GM23248 (cell line): ENCODE results near the gene HDAC9. TPM values are rescaled to one million over a fixed set of nuclear protein-coding genes. Genes with fewer than 3 reads are reported as not detected.
A peak's percentile ranks its signal among the peaks of the same experiment; 100 is the strongest.

Experiments used
- DNase-seq: peaks from one replicate; pipeline ENCODE4 v3.0.0-alpha.2; 2015
- H2AFZ ChIP-seq: fragments of 200-600 bp; sonication (generic); 2 replicates; pipeline ENCODE4 v1.6.1; 2016; ENCODE audit warnings: antibody characterized with exemption
- H3F3A ChIP-seq: fragments of 200-600 bp; sonication (generic); 2 replicates; pipeline ENCODE4 v1.6.1; 2016; ENCODE audit warnings: mild to moderate bottlenecking, antibody characterized with exemption, mixed run types; ENCODE audit not compliant: insufficient read depth
- H3K27ac ChIP-seq: fragments of 200-600 bp; sonication (generic); 2 replicates; pipeline ENCODE4 v1.5.1; 2016; ENCODE audit warnings: mild to moderate bottlenecking
- H3K27me3 ChIP-seq: fragments of 200-600 bp; sonication (generic); replicated peaks from 2 replicates; pipeline ENCODE4 v1.6.1; 2016; ENCODE audit warnings: mild to moderate bottlenecking; ENCODE audit not compliant: insufficient read depth
- H3K36me3 ChIP-seq: fragments of 200-600 bp; sonication (generic); 2 replicates; pipeline ENCODE4 v1.6.1; 2016; ENCODE audit warnings: low read depth, mild to moderate bottlenecking
- H3K4me1 ChIP-seq: fragments of 200-600 bp; sonication (generic); 2 replicates; pipeline ENCODE4 v1.6.1; 2016; ENCODE audit warnings: mild to moderate bottlenecking; ENCODE audit not compliant: insufficient read depth
- H3K4me2 ChIP-seq: fragments of 200-600 bp; sonication (generic); one replicate; pipeline ENCODE4 v1.6.1; 2016; ENCODE audit warnings: mild to moderate bottlenecking; ENCODE audit not compliant: unreplicated experiment
- H3K4me3 ChIP-seq: fragments of 200-600 bp; sonication (generic); 2 replicates; pipeline ENCODE4 v1.5.1; 2016; ENCODE audit warnings: mild to moderate bottlenecking
- H3K79me2 ChIP-seq: fragments of 200-600 bp; sonication (generic); 2 replicates; pipeline ENCODE4 v1.6.1; 2016; ENCODE audit warnings: mild to moderate bottlenecking; ENCODE audit not compliant: insufficient read depth
- H3K9ac ChIP-seq: fragments of 200-600 bp; sonication (generic); 2 replicates; pipeline ENCODE4 v1.6.1; 2016; ENCODE audit warnings: mild to moderate bottlenecking
- H3K9me2 ChIP-seq: fragments of 200-600 bp; sonication (generic); 2 replicates; pipeline ENCODE4 v1.6.1; 2016; ENCODE audit warnings: mixed run types, mild to moderate bottlenecking, moderate library complexity; ENCODE audit not compliant: insufficient read depth
- H3K9me3 ChIP-seq: fragments of 200-600 bp; sonication (generic); one replicate; pipeline ENCODE4 v1.6.1; 2017; ENCODE audit warnings: low read depth
- H4K20me1 ChIP-seq: fragments of 200-600 bp; sonication (generic); 2 replicates; pipeline ENCODE4 v1.6.0; 2016; ENCODE audit not compliant: insufficient read depth
- EZH2 ChIP-seq: fragments of 200-600 bp; sonication (generic); IDR thresholded peaks from 2 replicates; pipeline ENCODE4 v1.6.1; 2018; ENCODE audit warnings: antibody characterized with exemption, mild to moderate bottlenecking; ENCODE audit not compliant: insufficient read depth, poor library complexity, severe bottlenecking
- EZH2phosphoT487 ChIP-seq: fragments of 200-600 bp; sonication (generic); IDR thresholded peaks from 2 replicates; pipeline ENCODE4 v1.6.1; 2018; ENCODE audit warnings: antibody characterized with exemption, moderate library complexity, mild to moderate bottlenecking, low read depth; ENCODE audit not compliant: insufficient read depth
- WGBS, 2 experiments: methylation state at CpG; one replicate each; pipeline ENCODE4 v1.1.6; 2015 to 2017; ENCODE audit warnings: low lambda C conversion rate in 2 of 2, low coverage in 1 of 2; ENCODE audit errors: missing lambda C conversion rate in 2 of 2; 5-methylcytosine and 5-hydroxymethylcytosine counted together
- in situ Hi-C: fragments of 300-500 bp; cut with MboI; formaldehyde crosslinking; loops from 2 replicates; pipeline ENCODE4 v1.15.0; 2020
- polyA plus RNA-seq: library from polyadenylated mRNA; unstranded; fragments of >200 nt; fragmentation: Nextera tagmentation; extraction: Ambion mirVana; gene quantifications from 2 replicates; pipeline ENCODE4 v1.2.1, GENCODE V29; 2016
- total RNA-seq: library from RNA; depleted of rRNA; stranded (reverse); fragments of >200 nt; shearing (Covaris generic); gene quantifications from 2 replicates; pipeline ENCODE4 v1.2.3, GENCODE V29; 2014

HDAC9 gene
- total and polyA plus RNA-seq, 2 experiments from 2014 or later, result 1.6 to 2.1 TPM

- Histone ChIP-seq H3K79me2 (no peaks in the 10 kb centered on the region), H3K4me1 (peaks cover 28% of the 10 kb centered on the region), H4K20me1 (no peaks in the 10 kb centered on the region), H3K9me2 (no peaks in the 10 kb centered on the region), H3K9ac (no peak overlapping the region), H3K27me3 (no peaks in the 10 kb centered on the region), H3K9me3 (no peaks in the 10 kb centered on the region), H2AFZ (no peak overlapping the region), H3K4me2 (no peak overlapping the region), H3K27ac (no peak overlapping the region), H3K4me3 (no peak overlapping the region), H3K36me3 (no peaks in the 10 kb centered on the region), H3F3A (peaks cover 22% of the 10 kb centered on the region)
- DNase-seq, result no peak
- no peak for TF ChIP-seq EZH2
- WGBS, 2 experiments, result 87 to 90% methylated on average over 3 of the region's 3 CpGs
- in situ Hi-C loops, result no loop called here
Observed at GRCh38 chr7:18864967-18865366, 369.4 kb downstream of the HDAC9 start.

- no peaks in the 10 kb centered on the region for H3K9me2 ChIP-seq
- no peaks in the 10 kb centered on the region for H3K27me3 ChIP-seq
- H3K4me2 ChIP-seq, result peak overlapping the region; percentile 41
- in situ Hi-C loops, result no loop called here
- peak overlapping the region; percentile 30; the same call in 1 of the 2 replicates for H3K9ac ChIP-seq
- peak; percentile 100 for DNase-seq
- no peaks in the 10 kb centered on the region for H4K20me1 ChIP-seq
- H2AFZ ChIP-seq, result no peak overlapping the region
- H3K27ac ChIP-seq, result peak overlapping the region; percentile 74
- no peaks in the 10 kb centered on the region for H3K79me2 ChIP-seq
- H3K9me3 ChIP-seq, result no peaks in the 10 kb centered on the region
- TF ChIP-seq EZH2phosphoT487 (no peak), EZH2 (no peak)
- peaks cover 20% of the 10 kb centered on the region for H3K4me1 ChIP-seq
- no peaks in the 10 kb centered on the region for H3K36me3 ChIP-seq
- peaks cover 22% of the 10 kb centered on the region for H3F3A ChIP-seq
- WGBS, 2 experiments, result 15% methylated on average over 4 of the region's 4 CpGs
- H3K4me3 ChIP-seq, result no peak overlapping the region
Observed at GRCh38 chr7:18866359-18867036, 370.9 kb downstream of the HDAC9 start.

GRCh38 chr7:18872344-18872743 lies 376.8 kb downstream of the HDAC9 start:
- 77 to 88% methylated on average over 2 of the region's 2 CpGs for WGBS, 2 experiments
- H3K27me3 ChIP-seq, result no peaks in the 10 kb centered on the region

GRCh38 chr7:18873734-18874336 lies 378.3 kb downstream of the HDAC9 start:
- Histone ChIP-seq H3K27ac (no peak overlapping the region), H3K36me3 (no peaks in the 10 kb centered on the region), H3K9me3 (no peaks in the 10 kb centered on the region), H3F3A (0 out of 2 replicates have a peak, but pooled peaks cover 5% of the 10 kb centered on the region), H4K20me1 (no peaks in the 10 kb centered on the region), H3K27me3 (no peaks in the 10 kb centered on the region), H3K9ac (no peak overlapping the region), H3K9me2 (no peaks in the 10 kb centered on the region), H3K4me3 (0 out of 2 replicates have a peak overlapping the region, but pooled peaks have one; percentile 14), H3K4me2 (peak overlapping the region; percentile 30), H3K79me2 (no peaks in the 10 kb centered on the region), H2AFZ (peak overlapping the region; percentile 44; the same call in 1 of the 2 replicates), H3K4me1 (peaks cover 11% of the 10 kb centered on the region; the same call in 1 of the 2 replicates)
- in situ Hi-C loops, result no loop called here
- no peak for TF ChIP-seq EZH2phosphoT487
- no peak for TF ChIP-seq EZH2
- DNase-seq, result peak; percentile 79
- 15 to 24% methylated on average over 5 of the region's 5 CpGs for WGBS, 2 experiments

More at GRCh38 chr7:18872344-18872743, 376.8 kb downstream of the HDAC9 start:
- Histone ChIP-seq H3K9me3 (no peaks in the 10 kb centered on the region), H3K36me3 (no peaks in the 10 kb centered on the region), H4K20me1 (no peaks in the 10 kb centered on the region), H3K4me1 (peaks cover 13% of the 10 kb centered on the region; the same call in 1 of the 2 replicates), H2AFZ (no peak overlapping the region), H3K4me2 (no peak overlapping the region), H3F3A (peaks cover 9% of the 10 kb centered on the region; the same call in 1 of the 2 replicates), H3K79me2 (no peaks in the 10 kb centered on the region), H3K9ac (no peak overlapping the region), H3K4me3 (no peak overlapping the region), H3K9me2 (no peaks in the 10 kb centered on the region), H3K27ac (no peak overlapping the region)
- no peak for DNase-seq
- in situ Hi-C loops, result no loop called here
- TF ChIP-seq EZH2phosphoT487 (no peak), EZH2 (no peak)
